Smooth muscle cell (in vitro differentiated cells): Measurements from ENCODE around the gene DUOX2. TPM values are rescaled to one million over a fixed set of nuclear protein-coding genes. Genes with fewer than 3 reads are reported as not detected.

Source experiments
- DNase-seq: peaks from one replicate; lab custom pipeline; 2025; ENCODE audit not compliant: unreplicated experiment; lab: John Stamatoyannopoulos, UW
- H2AFZ ChIP-seq: fragments of 200-600 bp; sonication (generic); 2 replicates; pipeline ENCODE4 v1.6.0; 2016; ENCODE audit warnings: antibody characterized with exemption, low read depth, mild to moderate bottlenecking
- H3F3A ChIP-seq: fragments of 200-600 bp; sonication (generic); 2 replicates; pipeline ENCODE4 v1.6.0; 2017; ENCODE audit warnings: antibody characterized with exemption, low read depth
- H3K27ac ChIP-seq: fragments of 200-600 bp; sonication (generic); 2 replicates; pipeline ENCODE4 v1.5.1; 2016; ENCODE audit warnings: low read depth, mild to moderate bottlenecking
- H3K27me3 ChIP-seq: fragments of 200-600 bp; sonication (generic); 2 replicates; pipeline ENCODE4 v1.6.1; 2016; ENCODE audit warnings: low read depth, mild to moderate bottlenecking
- H3K36me3 ChIP-seq: fragments of 200-600 bp; sonication (generic); 2 replicates; pipeline ENCODE4 v1.5.1; 2016; ENCODE audit warnings: low read depth
- H3K4me1 ChIP-seq: fragments of 200-600 bp; sonication (generic); 2 replicates; pipeline ENCODE4 v1.5.1; 2016; ENCODE audit warnings: low read depth
- H3K4me2 ChIP-seq: fragments of 200-600 bp; sonication (generic); 2 replicates; pipeline ENCODE4 v1.6.0; 2016; ENCODE audit warnings: mild to moderate bottlenecking
- H3K4me3 ChIP-seq: fragments of 200-600 bp; sonication (generic); 2 replicates; pipeline ENCODE4 v1.5.1; 2016; ENCODE audit warnings: mild to moderate bottlenecking
- H3K79me2 ChIP-seq: fragments of 200-600 bp; sonication (generic); 2 replicates; pipeline ENCODE4 v1.6.0; 2016; ENCODE audit warnings: low read depth, mild to moderate bottlenecking
- H3K9ac ChIP-seq: fragments of 200-600 bp; sonication (generic); 2 replicates; pipeline ENCODE4 v1.6.0; 2016; ENCODE audit warnings: low read depth
- H3K9me3 ChIP-seq: fragments of 200-600 bp; sonication (generic); replicated peaks from 2 replicates; pipeline ENCODE4 v1.5.1; 2016; ENCODE audit warnings: low read depth
- H4K20me1 ChIP-seq: fragments of 200-600 bp; sonication (generic); 2 replicates; pipeline ENCODE4 v1.6.0; 2016; ENCODE audit warnings: low read depth
- CTCF ChIP-seq: fragments of 200-600 bp; sonication (generic); IDR thresholded peaks from 2 replicates; pipeline ENCODE4 v1.5.1; 2017; ENCODE audit warnings: borderline replicate concordance, mild to moderate bottlenecking, antibody characterized with exemption; ENCODE audit not compliant: insufficient read depth, poor library complexity, severe bottlenecking
- WGBS: methylation state at CpG from one replicate; pipeline ENCODE4 v1.1.7; 2016; ENCODE audit warnings: low lambda C conversion rate; 5-methylcytosine and 5-hydroxymethylcytosine counted together
- polyA plus RNA-seq: library from polyadenylated mRNA; unstranded; fragments of >200 nt; fragmentation: Nextera tagmentation; extraction: Ambion mirVana; gene quantifications from 2 replicates; pipeline ENCODE4 v1.2.1, GENCODE V29; 2016
- total RNA-seq: library from RNA; depleted of rRNA; stranded (reverse); fragments of >200 nt; gene quantifications from 2 replicates; pipeline ENCODE4 v1.2.3, GENCODE V29; 2014

DUOX2 gene
- total and polyA plus RNA-seq, 2 experiments from 2014 or later: 0.34 to 1.4 TPM

GRCh38 chr15:45116482-45117307, 2.7 kb upstream of the DUOX2 start:
- TF ChIP-seq CTCF: no peak
- Histone ChIP-seq H2AFZ (no peak overlapping the region), H3K27me3 (peaks cover 61% of the 10 kb centered on the region), H3K4me3 (no peak overlapping the region), H3K27ac (no peak overlapping the region), H3K4me1 (peaks cover 8% of the 10 kb centered on the region), H3K36me3 (no peaks in the 10 kb centered on the region), H3K9me3 (no peaks in the 10 kb centered on the region), H3K9ac (no peak overlapping the region), H3K79me2 (no peaks in the 10 kb centered on the region), H3K4me2 (no peak overlapping the region), H4K20me1 (no peaks in the 10 kb centered on the region), H3F3A (no peaks in the 10 kb centered on the region)
- no peak for DNase-seq
- 45% methylated on average over 65 of the region's 65 CpGs for WGBS

GRCh38 chr15:45116006-45116481, 2.1 kb upstream of the DUOX2 start:
- Histone ChIP-seq H3F3A (no peaks in the 10 kb centered on the region), H3K4me2 (no peak overlapping the region), H3K27ac (no peak overlapping the region), H3K4me1 (peaks cover 8% of the 10 kb centered on the region), H2AFZ (no peak overlapping the region), H3K36me3 (no peaks in the 10 kb centered on the region), H3K4me3 (no peak overlapping the region), H3K9ac (no peak overlapping the region), H3K27me3 (peaks cover 67% of the 10 kb centered on the region), H4K20me1 (no peaks in the 10 kb centered on the region), H3K9me3 (no peaks in the 10 kb centered on the region), H3K79me2 (no peaks in the 10 kb centered on the region)
- WGBS: 61% methylated on average over 19 of the region's 19 CpGs
- no peak for TF ChIP-seq CTCF
- no peak for DNase-seq

- Histone ChIP-seq H3K9me3 (no peaks in the 10 kb centered on the region), H3K79me2 (no peaks in the 10 kb centered on the region), H3K4me2 (no peak overlapping the region), H3K4me1 (peaks cover 8% of the 10 kb centered on the region), H3K27me3 (peaks cover 71% of the 10 kb centered on the region), H3F3A (no peaks in the 10 kb centered on the region), H2AFZ (no peak overlapping the region), H3K9ac (no peak overlapping the region), H3K36me3 (no peaks in the 10 kb centered on the region), H3K4me3 (no peak overlapping the region), H3K27ac (no peak overlapping the region), H4K20me1 (no peaks in the 10 kb centered on the region)
- DNase-seq: no peak
- WGBS: 71% methylated on average over 7 of the region's 7 CpGs
- no peak for TF ChIP-seq CTCF
Measured at GRCh38 chr15:45115312-45115820, 1.4 kb upstream of the DUOX2 start.

- H3K9me3 ChIP-seq: no peaks in the 10 kb centered on the region
- no peaks in the 10 kb centered on the region for H3F3A ChIP-seq
- WGBS: 48% methylated on average over 2 of the region's 2 CpGs
- H4K20me1 ChIP-seq: no peaks in the 10 kb centered on the region
- H2AFZ ChIP-seq: no peak overlapping the region
- H3K27ac ChIP-seq: no peak overlapping the region
- peaks cover 77% of the 10 kb centered on the region for H3K27me3 ChIP-seq
- H3K4me3 ChIP-seq: peak overlapping the region; percentile 16
- no peak overlapping the region for H3K9ac ChIP-seq
- H3K36me3 ChIP-seq: no peaks in the 10 kb centered on the region
- peak overlapping the region; percentile 26 for H3K4me2 ChIP-seq
- no peaks in the 10 kb centered on the region for H3K79me2 ChIP-seq
- no peak for TF ChIP-seq CTCF
- peaks cover 8% of the 10 kb centered on the region for H3K4me1 ChIP-seq
- DNase-seq: no peak
Measured at GRCh38 chr15:45114751-45115085, 746 bp upstream of the DUOX2 start.
